GM21723 (cell line): ENCODE results near the gene CACNA1F.
"Not testable (repeated sequence)": the region's sequence is repeated elsewhere in the genome, so short reads cannot be mapped to it uniquely, and the experiment has no call there.

Experiments used
- ATAC-seq: cut with Tn5 transposase; IDR thresholded peaks from one replicate; pipeline ENCODE4 v1.9.1; 2021; ENCODE audit warnings: mild to moderate bottlenecking, moderate library complexity; ENCODE audit not compliant: unreplicated experiment

CACNA1F gene

GRCh38 chrX:49178537-49178936, 54.6 kb downstream of the CACNA1F start:
- ATAC-seq = no peak

GRCh38 chrX:49177873-49178480, 55.2 kb downstream of the CACNA1F start:
- no peak for ATAC-seq

- ATAC-seq = no peak
Measured at GRCh38 chrX:49177338-49177833, 55.8 kb downstream of the CACNA1F start.

- no peak for ATAC-seq
Measured at GRCh38 chrX:49176421-49177326, 56.5 kb downstream of the CACNA1F start.

- ATAC-seq = no peak
Measured at GRCh38 chrX:49175435-49176274, 57.5 kb downstream of the CACNA1F start.

GRCh38 chrX:49174723-49175122, 58.4 kb downstream of the CACNA1F start:
- no peak for ATAC-seq

GRCh38 chrX:49173544-49173943, 59.6 kb downstream of the CACNA1F start:
- ATAC-seq = not testable (repeated sequence)

- ATAC-seq = peak; percentile 65
Measured at GRCh38 chrX:49172280-49172780, 60.8 kb downstream of the CACNA1F start.

GRCh38 chrX:49171752-49172279, 61.3 kb downstream of the CACNA1F start, which contains the start of gene PLP2:
Gene PLP2 (plus strand): TSS chrX:49171898. CDS start chrX:49172001, 103 bp downstream.
- peak; percentile 41 for ATAC-seq

GRCh38 chrX:49167740-49168108, 65.4 kb downstream of the CACNA1F start:
- no peak for ATAC-seq

- ATAC-seq = peak; percentile 11
Measured at GRCh38 chrX:49166914-49167739, 66.0 kb downstream of the CACNA1F start.

- ATAC-seq = peak; percentile 35
Measured at GRCh38 chrX:49165901-49166881, 66.9 kb downstream of the CACNA1F start.

GRCh38 chrX:49164589-49165360, 68.4 kb downstream of the CACNA1F start:
- ATAC-seq = no peak

GRCh38 chrX:49163555-49164419, 69.4 kb downstream of the CACNA1F start:
- ATAC-seq = peak; percentile 50

GRCh38 chrX:49162620-49163019, 70.5 kb downstream of the CACNA1F start, which contains the start of gene MAGIX:
Gene MAGIX (plus strand): TSS chrX:49162758. CDS start chrX:49162890, 132 bp downstream.
- ATAC-seq = no peak

- ATAC-seq = no peak
Measured at GRCh38 chrX:49161632-49162031, 71.5 kb downstream of the CACNA1F start.

- ATAC-seq = no peak
Measured at GRCh38 chrX:49160908-49161307, 72.2 kb downstream of the CACNA1F start.
